ENCODE measurements around the gene CACNA2D3.

The CACNA2D3 gene

DNA sequence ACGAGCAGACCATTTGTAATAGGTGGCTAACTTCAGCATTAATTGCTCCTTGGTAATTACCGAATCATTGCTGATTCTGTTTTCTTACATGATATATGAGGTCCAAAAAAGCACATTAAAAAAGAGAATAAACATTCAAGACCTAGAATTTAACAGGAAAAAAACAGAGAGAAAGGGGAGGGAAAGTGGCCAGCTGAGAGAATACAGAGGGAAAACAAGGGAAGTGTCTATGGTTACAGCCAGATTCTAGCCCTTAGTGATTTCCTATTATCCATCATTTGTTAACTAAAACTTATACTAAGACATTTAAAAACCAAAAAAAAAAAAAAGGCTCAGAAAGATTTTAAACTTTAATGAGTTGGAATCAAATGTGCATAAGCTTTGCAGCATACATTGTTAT, 636.8 kb downstream of the CACNA2D3 start:
- Histone ChIP-seq H3K36me3 (ENCODE audit: insufficient read depth, low read depth, low read length) (no peaks in the 10 kb centered on the region), H3K9me3 (ENCODE audit: insufficient read depth, low read depth, low read length) (no peaks in the 10 kb centered on the region), H3K9ac (ENCODE audit: low read depth, low read length) (no peak overlapping the region), H3K4me1 (ENCODE audit: insufficient read depth, low read length) (no peaks in the 10 kb centered on the region), H3K27ac (ENCODE audit: low read length) (no peak overlapping the region), H3K4me3 (ENCODE audit: low read length) (no peak overlapping the region), H3K27me3 (ENCODE audit: insufficient read depth, low read length) (no peaks in the 10 kb centered on the region)

DNA sequence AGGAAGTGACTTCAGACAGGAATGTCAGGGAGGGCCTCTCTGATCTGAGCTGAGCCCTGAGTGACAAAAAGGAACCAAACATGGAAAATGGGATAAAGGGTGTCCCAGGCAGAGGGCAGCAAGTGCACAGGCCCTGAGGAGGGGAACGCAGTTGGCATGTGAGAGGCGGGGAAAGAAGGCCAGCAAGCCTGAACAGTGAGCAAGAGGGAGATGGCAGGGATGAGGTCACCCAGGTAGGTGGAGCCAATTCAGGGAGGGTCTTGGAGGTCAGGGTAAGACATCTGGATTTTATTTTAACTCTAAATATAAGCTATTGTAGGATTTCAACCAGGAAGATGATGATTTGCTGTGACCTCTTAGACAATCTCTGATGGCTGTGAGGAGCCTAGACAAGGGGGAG, 637.8 kb downstream of the CACNA2D3 start:
- Histone ChIP-seq H3K9me3 (ENCODE audit: insufficient read depth, low read depth, low read length) (no peaks in the 10 kb centered on the region), H3K27me3 (ENCODE audit: insufficient read depth, low read length) (no peaks in the 10 kb centered on the region), H3K4me3 (ENCODE audit: low read length) (no peak overlapping the region), H3K4me1 (ENCODE audit: insufficient read depth, low read length) (no peaks in the 10 kb centered on the region), H3K36me3 (ENCODE audit: insufficient read depth, low read depth, low read length) (no peaks in the 10 kb centered on the region), H3K9ac (ENCODE audit: low read depth, low read length) (no peak overlapping the region), H3K27ac (ENCODE audit: low read length) (no peak overlapping the region)

DNA sequence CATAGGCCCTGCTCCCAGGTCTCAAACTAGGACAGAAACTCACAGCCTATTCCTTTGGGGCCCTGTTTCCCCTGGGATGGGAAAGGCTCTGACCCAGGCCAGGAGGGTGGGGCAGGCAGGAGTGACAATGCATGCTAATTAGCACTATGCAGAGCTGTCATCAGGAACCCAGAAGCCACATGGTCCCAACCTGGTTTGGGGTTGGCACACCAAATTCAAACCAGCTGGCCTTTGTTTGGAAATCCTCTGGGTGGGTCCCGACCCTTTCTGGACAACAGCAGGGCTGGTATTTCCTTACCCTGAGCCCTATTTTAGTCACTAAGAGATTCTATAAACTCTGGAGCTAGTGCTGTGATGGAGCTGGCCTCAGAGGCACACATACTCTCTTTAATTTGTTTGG, 639.3 kb downstream of the CACNA2D3 start:
- Histone ChIP-seq H3K9me3 (ENCODE audit: insufficient read depth, low read depth, low read length) (no peaks in the 10 kb centered on the region), H3K36me3 (ENCODE audit: insufficient read depth, low read depth, low read length) (no peaks in the 10 kb centered on the region), H3K4me3 (ENCODE audit: low read length) (no peak overlapping the region), H3K27me3 (ENCODE audit: insufficient read depth, low read length) (no peaks in the 10 kb centered on the region), H3K4me1 (ENCODE audit: insufficient read depth, low read length) (no peaks in the 10 kb centered on the region), H3K27ac (ENCODE audit: low read length) (no peak overlapping the region), H3K9ac (ENCODE audit: low read depth, low read length) (no peak overlapping the region)

DNA sequence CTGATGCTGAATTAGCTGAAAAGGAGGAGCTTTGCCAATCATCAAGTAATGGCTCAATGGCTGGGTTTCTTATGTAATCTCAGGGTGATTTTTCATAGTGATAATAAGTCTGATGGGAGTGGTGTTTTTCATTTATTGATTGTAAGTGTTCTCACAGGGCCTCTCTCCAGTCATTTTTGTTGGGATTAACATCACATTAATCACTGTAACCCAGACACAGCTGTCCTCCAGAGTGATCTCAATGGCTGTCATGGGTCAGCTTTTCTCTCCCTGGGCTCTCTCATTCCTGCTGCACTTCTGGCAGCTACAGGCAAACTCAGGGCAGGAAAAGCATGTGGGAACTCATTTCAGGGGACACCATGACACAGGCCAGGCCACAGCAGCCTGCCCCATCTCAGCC, 642.6 kb downstream of the CACNA2D3 start:
- H3K9me3 ChIP-seq (ENCODE audit: insufficient read depth, low read depth, low read length): no peaks in the 10 kb centered on the region
- H3K4me1 ChIP-seq (ENCODE audit: insufficient read depth, low read length): no peaks in the 10 kb centered on the region
- no peak overlapping the region for H3K4me3 ChIP-seq (ENCODE audit: low read length)
- no peak overlapping the region for H3K9ac ChIP-seq (ENCODE audit: low read depth, low read length)
- no peaks in the 10 kb centered on the region for H3K36me3 ChIP-seq (ENCODE audit: insufficient read depth, low read depth, low read length)
- no peaks in the 10 kb centered on the region for H3K27me3 ChIP-seq (ENCODE audit: insufficient read depth, low read length)
- H3K27ac ChIP-seq (ENCODE audit: low read length): no peak overlapping the region

DNA sequence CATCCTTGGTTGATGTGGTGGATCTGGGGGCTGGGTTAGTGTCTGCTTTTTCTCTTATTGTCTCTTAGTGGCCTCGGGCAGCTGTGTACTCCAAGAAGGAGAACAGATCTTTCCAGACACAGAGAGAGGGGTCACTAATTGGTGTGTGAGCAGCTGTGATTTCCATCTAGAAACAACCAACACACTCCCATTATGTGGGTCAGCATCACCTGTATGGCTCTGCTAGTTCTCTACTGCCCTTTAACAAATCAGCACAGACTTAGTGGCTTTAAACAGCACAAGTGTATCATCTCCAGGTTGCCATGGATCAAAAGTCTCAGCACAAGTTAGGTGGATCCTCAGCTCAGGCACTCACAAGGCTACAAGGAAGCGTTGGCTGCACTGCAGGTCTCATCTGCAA, 648.7 kb downstream of the CACNA2D3 start:
- no peak overlapping the region for H3K9ac ChIP-seq (ENCODE audit: low read depth, low read length)
- no peaks in the 10 kb centered on the region for H3K27me3 ChIP-seq (ENCODE audit: insufficient read depth, low read length)
- H3K27ac ChIP-seq (ENCODE audit: low read length): no peak overlapping the region
- peaks cover 9% of the 10 kb centered on the region for H3K4me1 ChIP-seq (ENCODE audit: insufficient read depth, low read length)
- no peak overlapping the region for H3K4me3 ChIP-seq (ENCODE audit: low read length)
- H3K36me3 ChIP-seq (ENCODE audit: insufficient read depth, low read depth, low read length): no peaks in the 10 kb centered on the region
- no peaks in the 10 kb centered on the region for H3K9me3 ChIP-seq (ENCODE audit: insufficient read depth, low read depth, low read length)

DNA sequence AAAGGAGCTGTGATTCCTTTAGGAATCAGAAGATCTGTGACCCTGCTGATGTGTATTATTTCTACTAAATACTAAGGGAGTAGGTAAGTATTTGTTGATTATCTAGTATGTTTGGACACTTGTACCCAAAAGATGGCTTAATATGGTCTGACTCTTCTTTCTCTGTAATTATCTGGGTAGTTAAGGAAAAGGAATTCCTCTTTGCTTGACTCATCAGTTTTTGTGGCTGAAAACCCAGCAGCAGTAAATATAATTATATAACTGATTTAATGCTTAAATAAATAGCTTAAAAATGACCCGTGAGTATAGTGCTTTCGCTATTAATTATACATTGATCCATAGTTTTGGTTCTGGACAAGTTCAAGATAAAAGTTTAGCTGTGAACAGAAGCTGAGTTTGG, 649.7 kb downstream of the CACNA2D3 start:
- H3K36me3 ChIP-seq (ENCODE audit: insufficient read depth, low read depth, low read length): no peaks in the 10 kb centered on the region
- no peaks in the 10 kb centered on the region for H3K27me3 ChIP-seq (ENCODE audit: insufficient read depth, low read length)
- peaks cover 9% of the 10 kb centered on the region for H3K4me1 ChIP-seq (ENCODE audit: insufficient read depth, low read length)
- no peak overlapping the region for H3K9ac ChIP-seq (ENCODE audit: low read depth, low read length)
- H3K9me3 ChIP-seq (ENCODE audit: insufficient read depth, low read depth, low read length): no peaks in the 10 kb centered on the region
- H3K4me3 ChIP-seq (ENCODE audit: low read length): no peak overlapping the region
- H3K27ac ChIP-seq (ENCODE audit: low read length): no peak overlapping the region

DNA sequence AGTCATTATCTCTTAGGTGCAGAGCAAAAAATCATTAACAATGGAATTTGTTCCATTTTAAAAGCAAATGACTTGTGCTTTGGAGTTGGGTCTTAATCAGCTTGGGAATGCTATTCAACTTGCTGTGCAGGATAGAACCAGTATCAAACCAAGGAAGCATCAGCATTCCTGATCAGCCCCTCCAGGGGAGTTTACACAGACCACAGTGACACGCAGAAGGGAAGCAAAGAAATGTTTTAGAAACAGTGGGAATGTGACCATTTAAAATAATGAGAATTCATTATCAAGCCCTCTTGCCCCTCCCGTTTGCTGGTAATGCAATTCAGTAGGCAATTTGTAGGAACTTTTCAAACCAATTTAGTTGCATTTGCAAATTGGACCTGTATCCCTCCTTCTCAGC, 650.4 kb downstream of the CACNA2D3 start:
- H3K4me1 ChIP-seq (ENCODE audit: insufficient read depth, low read length): peaks cover 9% of the 10 kb centered on the region
- H3K4me3 ChIP-seq (ENCODE audit: low read length): no peak overlapping the region
- no peaks in the 10 kb centered on the region for H3K9me3 ChIP-seq (ENCODE audit: insufficient read depth, low read depth, low read length)
- H3K27me3 ChIP-seq (ENCODE audit: insufficient read depth, low read length): no peaks in the 10 kb centered on the region
- no peaks in the 10 kb centered on the region for H3K36me3 ChIP-seq (ENCODE audit: insufficient read depth, low read depth, low read length)
- no peak overlapping the region for H3K9ac ChIP-seq (ENCODE audit: low read depth, low read length)
- no peak overlapping the region for H3K27ac ChIP-seq (ENCODE audit: low read length)

DNA sequence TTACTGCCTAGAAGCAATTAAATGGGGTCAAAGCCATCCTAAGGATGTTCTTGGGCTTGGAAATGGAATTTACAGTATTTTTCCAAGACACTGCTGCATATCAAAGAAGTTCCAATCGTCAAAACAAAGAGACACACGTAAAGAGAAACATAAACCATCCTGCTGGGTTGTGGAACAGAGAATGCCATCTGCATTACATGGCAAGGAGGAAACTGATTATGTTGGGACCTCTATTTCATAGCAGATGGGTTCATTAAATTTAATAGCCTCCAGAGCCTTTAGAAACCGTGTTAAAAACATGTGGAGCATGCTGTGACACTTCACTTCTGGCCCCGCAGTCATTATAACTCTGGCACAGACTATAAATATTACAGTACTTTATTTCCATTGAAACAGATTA, 650.9 kb downstream of the CACNA2D3 start:
- Histone ChIP-seq H3K9me3 (ENCODE audit: insufficient read depth, low read depth, low read length) (no peaks in the 10 kb centered on the region), H3K27me3 (ENCODE audit: insufficient read depth, low read length) (no peaks in the 10 kb centered on the region), H3K4me1 (ENCODE audit: insufficient read depth, low read length) (peaks cover 9% of the 10 kb centered on the region), H3K9ac (ENCODE audit: low read depth, low read length) (no peak overlapping the region), H3K4me3 (ENCODE audit: low read length) (no peak overlapping the region), H3K27ac (ENCODE audit: low read length) (no peak overlapping the region), H3K36me3 (ENCODE audit: insufficient read depth, low read depth, low read length) (no peaks in the 10 kb centered on the region)

DNA sequence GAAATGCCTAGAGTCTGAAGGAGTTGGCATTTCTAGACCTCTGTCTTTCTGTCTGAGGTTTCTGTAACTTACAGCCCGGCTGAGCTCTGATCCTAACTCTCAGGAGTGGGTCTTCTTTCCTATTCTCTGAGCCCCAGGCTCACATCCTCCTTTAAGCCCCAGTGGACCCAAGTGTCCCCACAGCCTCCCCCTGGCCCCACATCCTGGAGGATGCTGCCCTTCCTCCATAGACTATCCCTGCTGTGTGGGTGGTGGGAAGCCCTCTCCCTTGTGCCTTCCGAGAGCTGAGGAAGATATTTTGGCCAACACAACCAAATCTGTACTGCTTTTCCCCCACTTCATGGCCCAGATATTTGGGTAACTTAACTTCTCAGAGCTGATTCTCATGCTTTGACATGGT, 654.2 kb downstream of the CACNA2D3 start:
- peaks cover 9% of the 10 kb centered on the region for H3K4me1 ChIP-seq (ENCODE audit: insufficient read depth, low read length)
- H3K9ac ChIP-seq (ENCODE audit: low read depth, low read length): no peak overlapping the region
- H3K27me3 ChIP-seq (ENCODE audit: insufficient read depth, low read length): no peaks in the 10 kb centered on the region
- H3K36me3 ChIP-seq (ENCODE audit: insufficient read depth, low read depth, low read length): no peaks in the 10 kb centered on the region
- H3K4me3 ChIP-seq (ENCODE audit: low read length): no peak overlapping the region
- no peak overlapping the region for H3K27ac ChIP-seq (ENCODE audit: low read length)
- H3K9me3 ChIP-seq (ENCODE audit: insufficient read depth, low read depth, low read length): no peaks in the 10 kb centered on the region

DNA sequence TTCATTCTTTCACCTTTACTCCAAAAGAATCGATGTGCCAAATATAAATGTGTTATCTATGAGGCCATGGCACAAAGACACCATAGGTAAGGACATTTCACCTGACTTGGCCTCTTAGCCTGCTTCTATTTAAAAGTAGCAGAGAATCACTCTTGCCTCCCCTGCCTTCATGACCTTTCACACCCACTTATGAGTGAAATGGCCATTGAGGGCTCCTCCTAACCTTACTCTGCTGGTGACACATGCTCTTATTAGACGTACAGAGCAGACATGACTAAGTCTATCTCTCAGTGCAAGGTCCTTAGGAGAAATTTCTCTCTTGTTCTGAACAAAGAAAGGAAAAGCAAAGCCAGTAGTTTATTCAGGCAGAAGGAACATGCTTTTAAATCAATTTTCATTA, 654.8 kb downstream of the CACNA2D3 start:
- Histone ChIP-seq H3K9me3 (ENCODE audit: insufficient read depth, low read depth, low read length) (no peaks in the 10 kb centered on the region), H3K9ac (ENCODE audit: low read depth, low read length) (no peak overlapping the region), H3K27me3 (ENCODE audit: insufficient read depth, low read length) (no peaks in the 10 kb centered on the region), H3K27ac (ENCODE audit: low read length) (no peak overlapping the region), H3K36me3 (ENCODE audit: insufficient read depth, low read depth, low read length) (no peaks in the 10 kb centered on the region), H3K4me3 (ENCODE audit: low read length) (no peak overlapping the region), H3K4me1 (ENCODE audit: insufficient read depth, low read length) (peaks cover 9% of the 10 kb centered on the region)

DNA sequence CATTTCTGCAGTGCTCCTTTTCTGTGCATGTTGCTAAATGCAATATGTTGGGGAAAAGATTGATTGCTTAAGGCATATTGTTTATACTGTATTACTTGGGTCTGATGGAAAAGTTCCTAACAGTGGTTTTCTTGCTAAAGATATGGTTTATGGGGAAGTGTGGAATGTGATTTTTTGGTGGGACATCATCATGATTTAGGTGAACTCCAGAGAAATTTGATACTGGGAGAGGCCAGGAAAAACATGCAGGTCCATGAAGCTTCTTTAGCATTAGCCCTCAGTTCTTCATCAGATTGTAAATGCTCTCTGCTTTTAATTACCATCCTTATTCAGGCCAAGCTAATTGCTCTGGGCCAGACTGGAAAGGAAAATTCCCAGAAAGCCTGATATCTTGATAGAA, 658.0 kb downstream of the CACNA2D3 start:
- H3K9ac ChIP-seq (ENCODE audit: low read depth, low read length): no peak overlapping the region
- no peaks in the 10 kb centered on the region for H3K36me3 ChIP-seq (ENCODE audit: insufficient read depth, low read depth, low read length)
- H3K9me3 ChIP-seq (ENCODE audit: insufficient read depth, low read depth, low read length): no peaks in the 10 kb centered on the region
- no peaks in the 10 kb centered on the region for H3K27me3 ChIP-seq (ENCODE audit: insufficient read depth, low read length)
- no peaks in the 10 kb centered on the region for H3K4me1 ChIP-seq (ENCODE audit: insufficient read depth, low read length)
- no peak overlapping the region for H3K4me3 ChIP-seq (ENCODE audit: low read length)
- H3K27ac ChIP-seq (ENCODE audit: low read length): no peak overlapping the region

DNA sequence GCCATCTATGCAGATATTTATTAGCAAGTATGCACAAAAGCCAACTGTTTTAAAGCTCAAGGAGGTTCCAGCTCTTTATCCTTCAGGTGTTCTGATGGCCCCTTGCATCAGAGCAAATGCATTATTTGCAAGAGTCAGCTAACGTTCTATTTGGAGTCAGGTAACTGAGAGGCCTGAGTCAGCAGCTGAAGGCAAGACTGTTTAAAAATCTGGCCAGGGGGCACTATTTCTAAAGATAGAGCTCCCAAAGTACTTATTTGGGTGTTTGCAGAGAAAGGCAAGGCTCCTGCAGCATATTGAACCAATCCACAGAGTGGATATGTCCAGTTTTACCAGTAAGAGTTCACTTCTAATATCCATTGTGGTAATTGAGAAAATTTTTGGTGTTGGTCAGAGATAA, 659.4 kb downstream of the CACNA2D3 start:
- Histone ChIP-seq H3K4me1 (ENCODE audit: insufficient read depth, low read length) (no peaks in the 10 kb centered on the region), H3K9ac (ENCODE audit: low read depth, low read length) (no peak overlapping the region), H3K4me3 (ENCODE audit: low read length) (no peak overlapping the region), H3K9me3 (ENCODE audit: insufficient read depth, low read depth, low read length) (no peaks in the 10 kb centered on the region), H3K27me3 (ENCODE audit: insufficient read depth, low read length) (no peaks in the 10 kb centered on the region), H3K36me3 (ENCODE audit: insufficient read depth, low read depth, low read length) (no peaks in the 10 kb centered on the region), H3K27ac (ENCODE audit: low read length) (no peak overlapping the region)

DNA sequence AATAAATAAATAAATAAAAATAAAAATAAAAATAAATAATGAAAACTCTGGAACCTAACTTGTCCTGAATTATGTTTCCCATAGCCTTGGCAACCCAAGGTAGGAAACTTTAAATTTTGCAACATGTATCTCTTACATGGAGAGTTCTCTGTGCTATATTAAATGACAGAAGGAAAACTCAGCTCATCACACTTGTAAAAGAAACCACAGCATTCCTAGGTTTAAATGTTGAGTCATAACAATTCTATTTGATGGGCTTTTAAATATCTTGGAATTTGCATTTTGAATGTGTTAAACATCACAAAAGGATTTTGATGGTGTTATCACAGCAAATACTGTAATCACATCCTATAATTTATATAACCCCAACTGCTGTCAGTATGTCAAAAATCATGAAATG, 661.3 kb downstream of the CACNA2D3 start:
- no peak overlapping the region for H3K27ac ChIP-seq (ENCODE audit: low read length)
- H3K4me3 ChIP-seq (ENCODE audit: low read length): no peak overlapping the region
- no peaks in the 10 kb centered on the region for H3K27me3 ChIP-seq (ENCODE audit: insufficient read depth, low read length)
- H3K9ac ChIP-seq (ENCODE audit: low read depth, low read length): no peak overlapping the region
- H3K9me3 ChIP-seq (ENCODE audit: insufficient read depth, low read depth, low read length): no peaks in the 10 kb centered on the region
- no peaks in the 10 kb centered on the region for H3K4me1 ChIP-seq (ENCODE audit: insufficient read depth, low read length)
- no peaks in the 10 kb centered on the region for H3K36me3 ChIP-seq (ENCODE audit: insufficient read depth, low read depth, low read length)

Measured in iPS-20b (cell line).